DMS53 treated with DMSO at 0.1 percent for 48 hours (cell line): ENCODE results near the gene SLC13A3.
"Not testable (repeated sequence)": the region's sequence is repeated elsewhere in the genome, so short reads cannot be mapped to it uniquely, and the experiment has no call there.

Source experiments
- DNase-seq: peaks from one replicate; lab custom pipeline; 2025; ENCODE audit not compliant: unreplicated experiment; lab: John Stamatoyannopoulos, UW

The SLC13A3 gene

GRCh38 chr20:46681032-46681854, 30.0 kb upstream of the SLC13A3 start:
- DNase-seq, result peak; percentile 76

- DNase-seq, result no peak
These were observed 29.4 kb upstream of the SLC13A3 start for GRCh38 chr20:46680684-46681031.

DNA sequence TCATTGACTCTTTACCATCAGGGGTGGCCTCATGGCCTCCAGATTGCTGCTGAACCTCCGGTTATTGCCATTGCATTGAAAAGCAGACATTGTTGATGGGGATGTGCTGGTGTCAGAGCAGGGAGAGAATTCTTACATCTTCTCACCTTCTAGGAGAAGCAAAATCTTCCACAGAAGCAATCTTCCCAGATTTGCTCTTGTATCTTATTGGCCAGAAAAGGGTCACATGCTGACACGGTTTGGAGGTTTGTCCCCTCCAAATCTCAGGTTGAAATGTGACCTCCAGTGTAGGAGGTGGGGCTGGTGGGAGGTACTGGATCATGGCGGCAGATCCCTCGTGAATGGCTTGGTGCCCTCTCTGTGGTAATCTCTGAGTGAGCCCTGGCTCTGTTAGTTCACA, 27.3 kb upstream of the SLC13A3 start:
- no peak for DNase-seq

GRCh38 chr20:46677608-46678007, 26.3 kb upstream of the SLC13A3 start:
- DNase-seq, result no peak

- DNase-seq, result not testable (repeated sequence)
These were observed 25.5 kb upstream of the SLC13A3 start for GRCh38 chr20:46676649-46677316.

- no peak for DNase-seq
These were observed 23.2 kb upstream of the SLC13A3 start for GRCh38 chr20:46674253-46675083.

DNA sequence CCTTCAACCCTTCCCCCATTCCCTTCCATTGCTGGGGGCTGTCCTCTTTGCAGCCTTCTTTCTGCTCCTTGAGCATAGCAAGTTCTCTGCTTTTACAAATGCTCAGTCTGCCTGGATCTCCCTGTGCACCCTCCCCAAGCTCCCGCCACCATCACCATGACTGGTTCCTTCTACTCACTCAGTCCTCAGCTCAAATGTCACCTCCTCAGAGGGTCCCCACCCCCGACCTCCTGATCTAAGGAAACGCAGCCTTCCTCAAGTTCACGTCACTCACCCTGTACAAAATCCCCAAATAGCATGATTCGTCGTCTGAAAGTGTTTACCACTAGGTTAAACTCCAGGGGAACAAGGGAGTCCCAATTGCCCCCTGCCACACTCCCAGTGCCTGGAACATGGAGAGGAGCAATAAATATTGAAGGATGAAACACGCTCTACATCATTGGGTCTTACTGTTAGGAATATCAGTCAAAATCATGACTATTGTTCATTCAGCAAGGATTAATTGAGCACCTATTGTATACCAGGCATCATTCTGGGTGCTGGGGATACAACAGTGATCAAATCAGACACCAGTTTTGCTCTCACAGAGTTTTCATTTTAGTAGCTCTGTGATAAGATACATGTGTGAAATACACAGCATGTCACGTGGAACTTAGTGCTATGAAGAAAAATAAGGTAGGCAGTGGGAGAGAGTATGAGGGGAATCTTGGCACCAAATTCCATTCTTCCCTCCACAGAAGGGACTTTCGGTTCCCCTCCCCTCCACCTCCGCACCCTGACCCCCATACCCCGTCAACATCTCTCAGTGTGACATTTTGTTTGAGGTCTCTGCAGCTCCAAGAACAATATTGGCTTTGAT, 22.4 kb upstream of the SLC13A3 start:
- DNase-seq, result no peak

DNA sequence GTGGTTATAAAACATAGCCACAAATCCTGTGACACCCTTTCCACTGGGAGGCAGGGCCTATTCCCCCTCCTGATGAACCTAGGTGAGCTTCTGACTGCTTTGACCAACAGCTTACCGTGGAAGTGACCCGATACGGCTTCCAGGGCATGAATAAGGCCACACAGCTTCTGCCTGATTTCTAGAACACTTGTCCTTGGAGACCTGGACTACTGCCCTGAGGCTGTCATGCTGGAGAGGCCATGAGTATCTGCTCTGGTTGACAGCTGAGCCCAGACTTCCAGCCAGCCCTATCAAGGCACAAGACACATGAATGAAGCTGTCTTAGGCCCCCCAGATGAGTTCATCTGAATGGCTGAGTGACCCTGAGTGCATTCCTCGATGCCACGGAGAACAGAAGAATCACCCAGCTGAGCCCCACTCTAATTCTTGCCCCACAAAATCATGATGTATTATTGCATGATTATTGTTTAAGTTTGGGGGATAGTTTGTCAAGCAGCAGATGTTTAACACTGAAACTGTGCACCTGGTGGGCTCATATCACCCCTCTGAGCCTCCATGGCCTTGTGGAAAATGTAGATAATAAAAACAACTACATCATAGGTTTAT, 21.4 kb upstream of the SLC13A3 start:
- no peak for DNase-seq

- no peak for DNase-seq
These were observed 20.7 kb upstream of the SLC13A3 start for GRCh38 chr20:46671866-46672542.

- no peak for DNase-seq
These were observed 19.6 kb upstream of the SLC13A3 start for GRCh38 chr20:46670585-46671584.

DNA sequence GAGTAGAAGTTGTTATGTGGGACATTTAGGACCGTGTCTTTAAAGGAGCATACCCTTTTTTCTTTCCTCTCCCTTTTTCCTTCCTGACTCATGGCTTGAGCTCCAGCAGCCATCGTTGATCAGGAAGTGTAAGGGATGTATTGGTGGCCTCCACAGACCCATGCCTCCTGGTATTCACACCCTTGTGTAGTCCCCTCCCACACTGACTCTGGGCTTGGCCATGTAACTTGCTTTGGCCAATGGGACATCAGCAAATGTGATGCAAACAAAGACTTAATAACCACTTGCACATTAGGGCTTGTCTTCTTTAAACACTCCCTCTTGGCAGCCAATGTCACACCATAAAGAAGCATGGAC, 18.9 kb upstream of the SLC13A3 start:
- DNase-seq, result no peak

DNA sequence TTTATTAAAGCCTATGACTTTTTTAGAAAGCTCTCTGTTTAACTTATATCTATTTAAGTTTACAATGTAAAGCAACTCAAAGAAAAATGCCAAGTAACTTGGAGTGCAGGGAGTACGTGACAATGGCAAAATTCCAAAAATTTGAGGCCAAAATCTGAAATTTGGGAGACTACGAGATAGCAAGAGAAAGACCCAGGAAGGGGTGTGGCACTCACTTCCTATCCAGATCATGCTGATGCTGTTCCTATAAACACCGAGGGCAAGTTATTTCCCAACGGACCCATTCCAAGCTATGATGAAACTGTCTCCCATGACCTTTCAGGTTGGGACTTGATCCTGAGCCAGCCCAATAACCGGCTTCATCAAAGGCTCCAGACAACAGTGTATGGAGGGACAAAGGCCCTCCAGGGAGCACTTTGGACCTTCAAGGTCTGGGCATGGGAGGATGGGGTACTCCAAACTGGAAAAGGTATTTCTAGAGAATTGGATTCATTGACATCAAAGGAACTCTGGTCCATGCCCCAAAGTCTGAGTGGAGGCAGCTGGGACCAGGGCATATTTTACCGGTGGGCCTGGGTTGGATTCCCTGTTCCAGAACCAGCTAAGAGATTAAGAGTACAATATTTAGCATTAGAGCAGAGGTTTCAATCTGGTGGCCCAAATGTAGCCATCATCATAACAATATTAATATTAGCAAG, 15.7 kb upstream of the SLC13A3 start:
- DNase-seq, result no peak

- no peak for DNase-seq
These were observed 15.0 kb upstream of the SLC13A3 start for GRCh38 chr20:46666306-46666705.

DNA sequence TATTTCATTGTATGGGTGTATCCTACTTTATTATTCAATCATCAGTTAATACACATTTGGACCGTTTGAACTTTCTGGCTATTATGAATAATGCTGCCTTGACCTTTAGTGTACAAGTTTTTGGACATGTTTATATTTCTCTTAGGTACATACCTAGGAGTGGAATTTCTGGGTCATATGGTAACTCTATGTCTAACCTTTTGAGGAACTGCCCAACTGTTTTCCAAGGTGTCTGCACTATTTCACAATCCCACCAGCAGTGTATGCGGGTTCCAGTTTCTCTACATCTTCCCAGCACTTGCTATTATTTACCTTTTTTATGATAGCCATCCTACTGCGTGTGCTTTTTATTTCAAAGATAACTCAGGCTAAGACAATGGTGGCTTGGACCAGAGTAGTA, 14.3 kb upstream of the SLC13A3 start:
- no peak for DNase-seq

DNA sequence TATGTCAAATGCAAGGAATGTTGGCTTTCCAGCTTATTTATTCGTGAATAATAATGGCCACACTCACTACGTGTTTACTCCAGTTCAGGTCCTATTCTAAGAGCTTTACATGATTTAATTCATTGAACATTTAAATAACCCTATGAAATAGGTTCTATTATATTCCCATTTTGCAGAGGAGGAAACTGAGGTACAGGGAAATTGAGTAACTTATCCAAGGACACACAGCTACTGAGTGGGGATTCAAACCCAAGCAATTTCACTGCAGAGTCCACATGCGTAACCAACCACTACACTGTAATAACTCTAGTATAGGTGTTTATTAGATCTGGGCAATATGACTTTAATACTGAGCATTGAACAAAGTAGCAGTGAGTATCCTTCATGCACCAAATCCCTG, 12.3 kb upstream of the SLC13A3 start:
- no peak for DNase-seq

DNA sequence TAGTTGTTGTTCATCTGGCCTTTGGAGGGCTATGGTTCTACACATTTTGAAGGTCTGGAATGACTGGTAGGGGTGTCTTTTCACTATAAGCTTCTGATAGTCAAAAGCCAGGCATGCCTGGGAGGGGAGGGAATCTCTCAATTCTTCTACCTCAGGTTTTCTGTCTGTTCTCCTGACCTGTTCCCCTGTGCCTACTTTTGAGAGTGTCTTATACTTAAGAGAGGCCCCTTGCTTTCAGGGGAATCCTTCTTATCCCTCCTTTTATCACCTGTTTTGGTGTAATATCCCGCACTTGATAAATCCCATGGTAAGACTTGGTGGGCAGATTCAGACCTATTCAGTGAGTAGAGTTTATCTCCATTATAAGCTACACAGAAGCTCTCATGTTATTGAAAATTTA, 10.4 kb upstream of the SLC13A3 start:
- DNase-seq, result no peak

- DNase-seq, result no peak
These were observed 9.2 kb upstream of the SLC13A3 start for GRCh38 chr20:46660487-46660886.

DNA sequence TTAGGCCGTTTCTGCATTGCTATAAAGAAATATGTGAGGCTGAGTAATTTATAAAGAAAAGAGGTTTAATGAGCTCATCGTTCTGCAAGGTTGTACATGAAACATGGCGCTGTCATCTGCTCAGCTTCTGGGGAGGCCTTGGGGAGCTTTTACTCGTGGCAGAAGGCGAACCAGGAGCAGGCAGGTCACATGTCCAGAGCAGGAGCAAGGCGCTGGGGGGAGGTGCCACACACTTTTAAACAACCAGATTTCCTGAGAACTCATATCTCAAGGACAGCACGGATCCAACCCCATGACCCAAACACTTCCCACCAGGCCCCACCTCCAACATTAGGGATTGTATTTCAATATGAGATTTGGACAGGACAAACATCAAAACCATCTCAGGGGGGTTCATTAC, 6.4 kb upstream of the SLC13A3 start:
- DNase-seq, result no peak
